Measurements from ENCODE around the gene PLEKHM2. TPM values are rescaled to one million over a fixed set of nuclear protein-coding genes. Genes with fewer than 3 reads are reported as not detected.

Gene PLEKHM2
- total and polyA plus RNA-seq, 2 of the 4 experiments (the other 2 are of a cell fraction), result 24.7 to 48.0 TPM

GRCh38 chr1:15730936-15731335, 46.8 kb downstream of the PLEKHM2 start:
- no peaks in the 10 kb centered on the region; the same call in 1 of the 2 replicates for H4K20me1 ChIP-seq (ENCODE audit: insufficient read depth, low read length)
- H3K9ac ChIP-seq (ENCODE audit: low read depth, low read length), result no peak overlapping the region
- peaks cover 0 to 3% of the 10 kb centered on the region in 2 experiments; a peak in 2 of 4 replicates for H3K79me1 ChIP-seq (ENCODE audit: low read depth in 1 of 2, low read length in 2 of 2)
- POLR2A ChIA-PET (ENCODE audit: unreplicated experiment), result no interaction called here
- no peak overlapping the region for H3K27ac ChIP-seq (ENCODE audit: insufficient read depth, low read length)
- no peak overlapping the region for H2AK5ac ChIP-seq (ENCODE audit: low read depth, low read length)
- in situ Hi-C loops (cut with MboI; ENCODE audit: low sequenced_read_pairs) (no loop called here), intact Hi-C loops (cut with micrococcal nuclease) (no loop called here), dilution Hi-C loops (cut with HindIII; ENCODE audit: low sequenced_read_pairs, unreplicated experiment) (no loop called here)
- H3K18ac ChIP-seq (ENCODE audit: low read depth, low read length), result no peak overlapping the region
- no peak overlapping the region for H3K4me2 ChIP-seq (ENCODE audit: low read depth, low read length)
- no peaks in the 10 kb centered on the region for H3K27me3 ChIP-seq (ENCODE audit: control insufficient read depth, insufficient read depth, low read length)
- no peak overlapping the region for H2AK9ac ChIP-seq (replicated peaks; ENCODE audit: low read depth, low read length, poor library complexity)
- H3K9me1 ChIP-seq (ENCODE audit: insufficient read depth, low read length), result no peaks in the 10 kb centered on the region
- no peaks in the 10 kb centered on the region for H3K9me3 ChIP-seq (ENCODE audit: control insufficient read depth, insufficient read depth, low read length)
- H2BK120ac ChIP-seq (ENCODE audit: low read depth, low read length), result no peak overlapping the region
- H4K91ac ChIP-seq (ENCODE audit: insufficient read depth, low read depth, low read length), result no peak overlapping the region
- H3K23ac ChIP-seq (ENCODE audit: low read depth, low read length), result no peak overlapping the region
- no peak overlapping the region for H3K14ac ChIP-seq (replicated peaks; ENCODE audit: low read depth, low read length)
- H3K4me3 ChIP-seq (ENCODE audit: insufficient read depth, low read depth, low read length), result no peak overlapping the region
- H3K4me1 ChIP-seq (ENCODE audit: control insufficient read depth, insufficient read depth, low read length), result no peaks in the 10 kb centered on the region
- WGBS, 2 experiments (ENCODE audit: extremely low coverage in 2 of 2, insufficient read length in 1 of 2), result 95% methylated on average over 13 of the region's 16 CpGs; no CpG with 5 or more reads in 1 of the 2 experiments
- H2BK20ac ChIP-seq (ENCODE audit: low read depth, low read length), result no peak overlapping the region
- H2BK15ac ChIP-seq (ENCODE audit: low read depth, low read length), result no peak overlapping the region
- H2AFZ ChIP-seq (replicated peaks; ENCODE audit: low read length, poor library complexity), result no peak overlapping the region
- no TSS peak for BruUV-seq (replicated peaks)
- no peak overlapping the region for H2BK5ac ChIP-seq (ENCODE audit: low read depth, low read length, poor library complexity, severe bottlenecking)
- no peak overlapping the region for H4K8ac ChIP-seq (ENCODE audit: low read depth in 2 of 2, low read length in 2 of 2)
- no peak overlapping the region for H3K4ac ChIP-seq (ENCODE audit: low read depth, low read length)
- CTCF ChIA-PET, result no interaction called here
- no peak overlapping the region for H3K56ac ChIP-seq (ENCODE audit: extremely low read depth, insufficient read depth, low read length)
- H3K36me3 ChIP-seq (ENCODE audit: control insufficient read depth, insufficient read depth, low read length), result peaks cover 85% of the 10 kb centered on the region
- no peak for DNase-seq
- H4K5ac ChIP-seq (ENCODE audit: low read depth, low read length), result no peak overlapping the region
- TF ChIP-seq RAD21 (IDR thresholded peaks at IDR 0.05; ENCODE audit: low read length) (no peak), BHLHE40 (IDR thresholded peaks at IDR 0.05; ENCODE audit: low read depth, low read length) (no peak), NFE2L2 (IDR thresholded peaks at IDR 0.05; ENCODE audit: low read depth, low read length) (no peak), CEBPB (IDR thresholded peaks at IDR 0.05; ENCODE audit: low read depth, low read length) (no peak), CTCF (conservative IDR thresholded peaks at IDR 0.05; ENCODE audit: low read depth, low read length) (no peak), MAFK (IDR thresholded peaks at IDR 0.05; ENCODE audit: low read depth, low read length) (no peak), SMC3 (IDR thresholded peaks at IDR 0.05; ENCODE audit: low read depth, low read length) (no peak), POLR2A (IDR thresholded peaks at IDR 0.05; ENCODE audit: low read depth, low read length) (no peak)
- ATAC-seq (ENCODE audit: low read depth), result no peak

Measured in IMR-90 (cell line).